HEK293T (cell line): ENCODE data around the gene CABP5.

Experiments
- CTCF ChIA-PET: fragments of 350-600 bp; formaldehyde crosslinking; extraction: SDS; loops from one replicate; lab custom pipeline; 2021; ENCODE audit warnings: antibody characterized with exemption, inconsistent platforms; lab: Yijun Ruan, JAX
- POLR2A ChIA-PET: fragments of 350-600 bp; formaldehyde crosslinking; extraction: SDS; loops from one replicate; lab custom pipeline; 2020; ENCODE audit warnings: antibody characterized with exemption, inconsistent platforms; lab: Yijun Ruan, JAX
- DNase-seq: peaks from one replicate; pipeline ENCODE4 v3.0.0; 2012; ENCODE audit warnings: mixed read lengths; ENCODE audit errors: extremely low spot score
- ARNT ChIP-seq: fragments of 450-650 bp; IDR thresholded peaks from 2 replicates; pipeline ENCODE4 v1.6.1; 2017; ENCODE audit warnings: mild to moderate bottlenecking
- BHLHE40 ChIP-seq: fragments of 450-650 bp; IDR thresholded peaks from 2 replicates; pipeline ENCODE4 v1.6.1; 2016; ENCODE audit warnings: mild to moderate bottlenecking, moderate library complexity, borderline replicate concordance
- CTBP1 ChIP-seq: fragments of 450-650 bp; IDR thresholded peaks from 2 replicates; pipeline ENCODE4 v1.6.1; 2016; ENCODE audit warnings: borderline replicate concordance
- ELF4 ChIP-seq: fragments of 450-650 bp; IDR thresholded peaks from 2 replicates; pipeline ENCODE4 v1.6.1; 2017; ENCODE audit warnings: antibody characterized with exemption
- FOXA1 ChIP-seq: fragments of 450-650 bp; IDR thresholded peaks from 2 replicates; pipeline ENCODE4 v1.6.1; 2016; ENCODE audit warnings: mild to moderate bottlenecking
- FOXK2 ChIP-seq: fragments of 450-650 bp; IDR thresholded peaks from 2 replicates; pipeline ENCODE4 v1.6.1; 2016; ENCODE audit warnings: mild to moderate bottlenecking
- FOXM1 ChIP-seq: fragments of 450-650 bp; IDR thresholded peaks from 2 replicates; pipeline ENCODE4 v1.6.1; 2017; ENCODE audit warnings: mild to moderate bottlenecking, borderline replicate concordance
- HDGF ChIP-seq: fragments of 450-650 bp; IDR thresholded peaks from 2 replicates; pipeline ENCODE4 v1.6.1; 2017; ENCODE audit warnings: antibody characterized with exemption, borderline replicate concordance
- L3MBTL2 ChIP-seq: fragments of 450-650 bp; conservative IDR thresholded peaks from 2 replicates; pipeline ENCODE4 v1.6.1; 2016; ENCODE audit warnings: mild to moderate bottlenecking
- LEF1 ChIP-seq: fragments of 450-650 bp; IDR thresholded peaks from 2 replicates; pipeline ENCODE4 v1.6.1; 2017; ENCODE audit warnings: mild to moderate bottlenecking, borderline replicate concordance
- NFRKB ChIP-seq: fragments of 450-650 bp; IDR thresholded peaks from 2 replicates; pipeline ENCODE4 v1.6.1; 2016; ENCODE audit warnings: mild to moderate bottlenecking, moderate library complexity
- SP1 ChIP-seq: fragments of 450-650 bp; IDR thresholded peaks from 2 replicates; pipeline ENCODE4 v1.6.1; 2017
- SUZ12 ChIP-seq: fragments of 450-650 bp; IDR thresholded peaks from 2 replicates; pipeline ENCODE4 v1.6.1; 2016; ENCODE audit warnings: mild to moderate bottlenecking
- TARDBP ChIP-seq: fragments of 450-650 bp; IDR thresholded peaks from 2 replicates; pipeline ENCODE4 v1.6.1; 2016
- ZNF384 ChIP-seq: fragments of 450-650 bp; IDR thresholded peaks from 2 replicates; pipeline ENCODE4 v1.6.1; 2016
- TF ChIP-seq, protein P1 (sequence below): fragments of 450-650 bp; IDR thresholded peaks from 2 replicates; pipeline ENCODE4 v1.6.1; 2016

CABP5 gene

GRCh38 chr19:48069435-48069834, 25.6 kb upstream of the CABP5 start:
- DNase-seq, result peak; percentile 20
- ChIA-PET CTCF (interaction anchor here (0.6 kb wide), 1 partner anchor 396 kb away, joined by 3 read pairs; no protein-coding TSS in a partner anchor), POLR2A (no interaction called here)
- TF ChIP-seq SUZ12, result no peak
- no peak for TF ChIP-seq LEF1
- no peak for TF ChIP-seq FOXM1
- no peak for TF ChIP-seq TARDBP
- TF ChIP-seq BHLHE40, result no peak
- no peak for TF ChIP-seq ELF4
- no peak for TF ChIP-seq HDGF
- TF ChIP-seq, protein P1, sequence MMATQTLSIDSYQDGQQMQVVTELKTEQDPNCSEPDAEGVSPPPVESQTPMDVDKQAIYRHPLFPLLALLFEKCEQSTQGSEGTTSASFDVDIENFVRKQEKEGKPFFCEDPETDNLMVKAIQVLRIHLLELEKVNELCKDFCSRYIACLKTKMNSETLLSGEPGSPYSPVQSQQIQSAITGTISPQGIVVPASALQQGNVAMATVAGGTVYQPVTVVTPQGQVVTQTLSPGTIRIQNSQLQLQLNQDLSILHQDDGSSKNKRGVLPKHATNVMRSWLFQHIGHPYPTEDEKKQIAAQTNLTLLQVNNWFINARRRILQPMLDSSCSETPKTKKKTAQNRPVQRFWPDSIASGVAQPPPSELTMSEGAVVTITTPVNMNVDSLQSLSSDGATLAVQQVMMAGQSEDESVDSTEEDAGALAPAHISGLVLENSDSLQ, result no peak

DNA sequence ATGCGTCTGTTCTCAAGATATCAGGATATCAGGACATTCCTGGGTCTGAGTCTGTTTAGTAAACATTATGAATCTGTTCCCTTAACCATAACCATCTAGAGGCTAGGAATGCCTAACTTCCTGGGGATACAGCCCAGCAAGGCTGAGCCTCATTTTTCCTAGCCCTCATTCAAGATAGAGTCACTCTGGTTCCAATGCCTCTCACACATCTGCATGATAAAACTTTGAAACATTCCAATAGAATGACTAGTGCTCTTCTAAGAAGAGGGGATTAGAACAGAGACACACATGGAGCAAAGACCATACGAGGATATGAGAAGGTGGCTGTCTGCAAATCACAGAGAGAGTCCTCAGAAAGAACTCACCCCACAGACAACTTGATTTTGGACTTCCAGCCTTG, 20.6 kb upstream of the CABP5 start:
- DNase-seq, result no peak
- ChIA-PET POLR2A (no interaction called here), CTCF (no interaction called here)
- TF ChIP-seq, protein P1, result no peak
- TF ChIP-seq CTBP1 (no peak), ELF4 (no peak), ARNT (no peak), NFRKB (no peak), ZNF384 (no peak)

- no peak for TF ChIP-seq FOXM1
- TF ChIP-seq NFRKB, result no peak
- TF ChIP-seq SP1, result no peak
- no peak for TF ChIP-seq LEF1
- no peak for TF ChIP-seq L3MBTL2
- TF ChIP-seq SUZ12, result no peak
- TF ChIP-seq ELF4, result no peak
- CTCF ChIA-PET, result no interaction called here
- DNase-seq, result no peak
- POLR2A ChIA-PET, result no interaction called here
Measured at GRCh38 chr19:48061401-48062344, 17.8 kb upstream of the CABP5 start.

GRCh38 chr19:48060381-48060780, 16.5 kb upstream of the CABP5 start:
- CTCF ChIA-PET, result no interaction called here

DNA sequence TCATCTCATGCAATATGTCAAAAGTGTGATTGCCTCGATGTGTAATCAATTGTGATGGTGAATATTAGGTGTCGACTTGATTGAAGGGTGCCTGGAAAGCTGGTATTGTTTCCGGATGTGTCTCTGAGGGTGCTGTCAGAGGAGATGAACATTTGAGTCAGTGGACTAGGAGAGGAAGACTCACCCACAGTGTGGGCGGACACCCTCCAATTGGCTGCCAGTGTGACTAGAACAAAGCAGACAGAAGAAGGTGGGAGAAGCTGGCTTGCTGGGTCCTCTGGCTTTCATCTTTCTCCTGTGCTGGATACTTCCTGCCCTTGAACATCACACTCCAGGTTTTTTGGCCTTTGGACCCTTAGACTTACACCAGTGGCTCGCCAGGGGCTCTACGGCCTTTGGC, 15.5 kb upstream of the CABP5 start:
- ChIA-PET CTCF (interaction anchor here (0.7 kb wide), 1 partner anchor 56 kb away, joined by 5 read pairs; no protein-coding TSS in a partner anchor), POLR2A (no interaction called here)
- no peak for DNase-seq
- TF ChIP-seq SP1, result no peak
- TF ChIP-seq FOXA1, result no peak
- TF ChIP-seq TARDBP, result no peak

More at GRCh38 chr19:48060381-48060780, 16.5 kb upstream of the CABP5 start:
- TF ChIP-seq SP1, result no peak
- TF ChIP-seq TARDBP, result no peak
- no peak for TF ChIP-seq ZNF384
- no peak for TF ChIP-seq SUZ12
- TF ChIP-seq, protein P1, result no peak
- no peak for TF ChIP-seq FOXK2
- TF ChIP-seq L3MBTL2, result no peak
- no peak for TF ChIP-seq LEF1
- no peak for TF ChIP-seq FOXA1
- no peak for TF ChIP-seq HDGF
- TF ChIP-seq CTBP1, result no peak
- TF ChIP-seq ELF4, result no peak
- TF ChIP-seq NFRKB, result no peak
- no peak for TF ChIP-seq FOXM1
- no peak for TF ChIP-seq BHLHE40
- no peak for TF ChIP-seq ARNT
- DNase-seq, result no peak
- POLR2A ChIA-PET, result no interaction called here

DNA sequence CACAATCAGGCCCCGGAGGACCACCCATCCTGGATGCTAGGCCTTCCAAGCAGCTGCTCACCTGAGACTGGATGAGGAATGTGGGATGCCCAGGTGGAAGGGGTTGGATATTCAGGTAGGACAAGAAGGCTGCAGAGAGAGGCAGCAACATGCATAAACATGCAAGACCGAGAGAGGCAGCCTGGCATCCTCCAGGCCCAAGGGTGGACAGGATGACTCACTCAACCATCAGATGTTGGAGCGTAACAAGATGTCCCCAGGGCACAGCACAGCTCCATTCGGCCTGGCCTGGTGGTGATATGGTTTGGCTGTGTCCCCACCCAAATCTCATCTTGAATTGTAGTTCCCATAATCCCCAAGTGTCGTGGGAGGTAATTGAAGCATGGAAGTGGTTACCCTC, 10.0 kb upstream of the CABP5 start:
- no peak for TF ChIP-seq ZNF384
- no peak for TF ChIP-seq SP1
- no peak for TF ChIP-seq ARNT
- no peak for TF ChIP-seq L3MBTL2
- TF ChIP-seq ELF4, result no peak
- no peak for TF ChIP-seq CTBP1
- no peak for TF ChIP-seq FOXA1
- TF ChIP-seq FOXM1, result no peak
- TF ChIP-seq HDGF, result no peak
- TF ChIP-seq SUZ12, result no peak
- TF ChIP-seq NFRKB, result no peak
- no peak for TF ChIP-seq LEF1
- TF ChIP-seq, protein P1, result no peak
- TF ChIP-seq FOXK2, result no peak
- no peak for TF ChIP-seq BHLHE40
- no peak for TF ChIP-seq TARDBP
- CTCF ChIA-PET, result no interaction called here
- DNase-seq, result no peak
- POLR2A ChIA-PET, result no interaction called here
